ENCODE measurements around the gene CEACAM5.
"Not testable (repeated sequence)": the region's sequence is repeated elsewhere in the genome, so short reads cannot be mapped to it uniquely, and the experiment has no call there.

Gene CEACAM5

DNA sequence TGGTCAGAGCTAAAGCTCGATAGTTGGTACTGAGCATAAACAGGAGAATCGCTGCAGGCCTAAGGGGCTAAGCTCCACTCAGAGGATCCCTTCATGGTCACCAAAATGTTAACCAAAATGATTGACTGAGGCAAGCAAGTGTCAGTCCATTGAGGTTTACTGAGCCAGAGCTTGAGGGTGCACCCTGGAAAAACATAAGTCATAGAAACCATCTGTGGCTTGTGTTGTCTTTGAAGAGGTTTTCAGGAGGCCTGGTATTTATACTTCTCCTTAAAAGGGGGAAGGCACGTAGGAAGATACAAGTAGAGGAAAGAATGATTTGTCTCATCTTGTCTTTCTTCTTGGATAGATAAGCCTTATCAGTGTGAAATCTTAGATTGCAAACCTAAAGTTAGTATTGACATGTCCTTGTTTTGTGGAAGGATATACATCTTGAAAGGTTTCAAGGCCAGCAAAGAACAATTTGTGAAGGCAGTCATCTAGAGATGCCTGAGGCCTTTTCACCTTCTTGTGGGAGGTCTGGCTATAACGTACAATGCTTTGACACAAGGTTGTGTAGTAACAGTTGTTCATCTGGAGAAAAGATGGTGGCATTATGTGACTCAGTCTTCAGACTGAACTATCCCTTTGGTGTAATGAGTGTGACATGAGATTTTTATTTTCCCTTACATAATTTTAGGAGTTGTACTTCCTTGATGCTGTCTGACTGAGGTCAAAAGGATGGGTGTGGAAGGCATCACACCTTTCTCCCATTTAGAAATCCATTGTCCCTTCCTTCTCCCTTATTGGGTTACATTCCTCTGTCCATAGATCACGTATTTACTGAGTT, 32.2 kb downstream of the CEACAM5 start:
- DNase-seq = no peak

DNA sequence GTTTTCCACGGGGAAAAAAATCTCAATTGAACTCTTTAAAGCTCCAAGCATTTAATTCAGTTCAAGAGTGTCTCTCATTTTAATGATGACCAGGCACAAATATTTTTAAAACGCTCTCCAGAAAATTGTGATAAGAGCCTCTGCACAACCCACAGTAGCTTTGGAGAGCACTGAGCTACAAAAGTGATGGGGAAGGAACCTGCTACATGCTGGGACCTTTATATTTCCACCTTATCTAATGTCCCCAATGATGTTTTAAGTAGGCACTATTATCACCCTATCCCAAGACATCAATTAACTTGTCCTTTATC, 32.8 kb downstream of the CEACAM5 start:
- DNase-seq = no peak

DNA sequence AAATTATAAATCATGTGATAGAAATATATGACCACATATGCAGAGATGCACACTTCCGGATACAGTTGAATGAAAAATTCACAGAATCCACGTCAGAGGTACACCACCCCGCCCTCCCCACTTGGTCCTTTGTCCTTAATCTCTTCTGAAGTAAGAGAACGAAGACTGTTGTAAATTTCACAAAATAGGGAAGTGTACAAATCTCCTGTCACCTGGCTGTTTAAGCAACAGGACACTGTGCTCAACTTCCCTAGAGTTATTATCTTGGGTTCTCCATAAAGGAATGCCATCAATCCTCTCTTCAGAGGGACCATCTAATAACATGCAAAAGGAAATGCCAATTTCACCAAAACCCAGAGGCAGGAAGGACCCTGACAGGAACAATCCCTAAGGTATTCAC, 36.4 kb downstream of the CEACAM5 start:
- no peak for DNase-seq

DNA sequence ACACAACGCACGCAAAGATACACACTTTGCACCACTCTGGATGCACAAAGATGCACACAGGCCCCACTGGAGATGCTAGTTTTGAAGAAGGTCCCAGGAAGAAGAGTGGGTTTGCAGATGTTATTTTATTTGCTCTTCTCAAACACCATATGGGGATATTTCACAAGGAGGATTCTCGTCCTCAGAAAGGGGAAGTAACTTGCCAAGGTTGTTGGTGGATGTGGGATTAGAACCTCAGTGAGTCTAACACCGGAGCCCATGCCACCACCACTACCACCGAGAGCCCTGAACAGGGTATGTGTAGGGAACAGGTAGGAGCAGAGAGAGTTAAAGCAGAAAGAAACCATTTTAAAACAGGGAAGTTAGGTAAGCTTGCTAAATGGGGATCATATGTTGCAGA, 37.3 kb downstream of the CEACAM5 start:
- peak; percentile 12 for DNase-seq

DNA sequence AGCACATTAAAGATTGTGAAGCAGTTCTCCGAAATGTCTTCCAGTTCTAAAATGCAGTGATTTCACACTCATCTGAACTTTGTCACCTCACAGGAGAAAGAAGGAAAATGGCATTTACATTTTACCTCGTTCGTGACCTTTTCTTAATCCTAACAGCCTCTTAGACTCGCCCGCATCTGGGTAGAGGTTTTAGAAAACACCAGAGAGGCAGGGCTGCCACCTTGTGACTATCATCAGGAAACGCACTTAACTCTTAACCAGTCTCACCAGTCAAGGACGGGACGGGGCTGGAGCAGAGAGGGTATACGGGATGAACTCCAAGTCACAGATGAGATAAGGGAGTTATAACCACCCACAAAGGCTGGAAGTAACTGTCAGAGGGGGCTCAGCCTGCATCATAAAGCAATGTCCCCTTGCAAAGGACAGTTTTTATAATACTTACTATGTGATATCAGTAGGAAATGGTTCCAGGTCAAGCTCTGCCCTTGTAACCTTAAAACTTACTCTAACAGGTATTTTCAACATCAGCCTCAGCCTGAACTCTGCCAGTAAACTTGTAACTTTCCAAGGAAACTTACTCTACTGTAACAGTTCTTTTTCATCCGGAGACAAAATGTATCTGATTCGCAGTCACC, 38.3 kb downstream of the CEACAM5 start:
- peak; percentile 61 for DNase-seq

DNA sequence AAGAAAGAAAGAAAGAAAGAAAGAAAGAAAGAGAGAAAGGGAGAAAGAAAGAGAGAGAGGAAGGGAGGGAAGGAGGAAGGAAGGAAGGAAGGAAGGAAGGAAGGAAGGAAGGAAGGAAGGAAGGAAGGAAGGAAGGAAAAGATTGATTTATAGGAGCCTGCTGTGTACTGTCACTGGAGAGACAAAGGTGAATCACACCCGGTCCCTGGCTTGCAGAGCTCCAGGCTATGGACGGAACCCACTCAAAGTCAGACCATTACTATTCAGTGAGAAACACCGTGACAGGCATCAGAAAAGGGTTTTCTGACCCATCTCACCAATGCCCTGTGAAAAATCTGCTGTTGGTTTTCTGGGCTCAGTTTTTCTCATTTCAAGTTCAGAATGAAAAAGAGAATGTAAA, 39.6 kb downstream of the CEACAM5 start:
- no peak for DNase-seq

DNA sequence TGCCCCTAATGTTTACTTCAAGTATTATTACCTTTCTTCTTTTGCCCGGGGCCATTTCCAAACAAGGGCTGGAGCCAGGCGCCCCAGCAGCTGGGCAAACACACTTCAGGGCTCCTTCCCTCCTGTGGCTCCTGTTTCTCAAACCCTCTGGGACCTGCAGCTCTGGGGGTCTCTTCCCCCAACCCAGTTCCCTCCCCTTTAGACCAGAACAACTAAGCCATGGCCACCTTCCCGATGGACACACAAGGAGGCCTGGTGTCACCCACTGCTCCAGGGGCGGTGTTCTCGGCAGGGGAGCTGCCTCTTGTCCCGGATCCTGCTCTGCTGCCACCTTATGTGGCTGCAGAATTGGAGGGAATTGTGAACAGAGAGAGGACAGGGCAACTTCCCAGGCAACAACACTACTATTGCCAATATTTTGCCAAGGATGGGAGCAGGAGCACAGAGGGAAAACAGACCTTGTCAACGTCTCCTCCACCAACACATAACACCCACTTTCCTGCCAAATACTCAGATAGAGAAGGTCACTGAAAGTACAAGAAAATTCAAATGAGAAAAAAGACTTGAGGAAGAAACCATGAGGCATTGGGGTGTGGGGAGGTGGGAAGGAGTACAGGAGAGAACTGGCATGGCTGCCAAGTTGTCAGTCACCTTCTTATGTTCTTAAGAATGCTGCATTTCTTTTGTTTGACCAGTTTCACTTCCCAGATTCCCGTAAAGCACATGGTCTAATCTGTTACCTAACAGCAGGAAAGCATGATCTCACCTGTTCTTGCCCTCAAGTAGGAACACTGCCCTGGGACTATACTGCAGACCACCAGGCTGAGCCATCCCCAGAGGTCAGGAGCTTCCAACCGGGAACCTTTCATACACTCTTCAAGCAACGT, 42.1 kb downstream of the CEACAM5 start:
- not testable (repeated sequence) for DNase-seq

DNA sequence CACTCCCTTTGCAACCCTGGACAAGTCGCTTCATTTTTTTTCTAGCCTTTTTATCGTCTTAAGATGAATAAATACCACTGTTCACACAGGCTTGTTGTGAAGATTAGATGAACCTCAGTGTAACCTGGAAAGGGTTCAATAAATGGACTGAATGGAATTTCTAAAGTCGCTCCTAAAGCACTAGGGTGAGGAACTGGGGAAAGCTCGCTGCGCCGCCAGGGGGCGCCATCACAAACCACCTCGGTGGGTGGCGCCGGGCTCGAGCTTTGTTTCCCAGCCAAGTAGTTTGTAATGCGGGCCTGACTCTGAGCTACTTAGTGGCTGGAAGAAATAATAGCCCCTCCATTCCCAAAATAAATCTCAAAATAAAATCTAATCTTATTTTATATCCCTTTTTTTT, 44.7 kb downstream of the CEACAM5 start:
- DNase-seq = peak; percentile 56

DNA sequence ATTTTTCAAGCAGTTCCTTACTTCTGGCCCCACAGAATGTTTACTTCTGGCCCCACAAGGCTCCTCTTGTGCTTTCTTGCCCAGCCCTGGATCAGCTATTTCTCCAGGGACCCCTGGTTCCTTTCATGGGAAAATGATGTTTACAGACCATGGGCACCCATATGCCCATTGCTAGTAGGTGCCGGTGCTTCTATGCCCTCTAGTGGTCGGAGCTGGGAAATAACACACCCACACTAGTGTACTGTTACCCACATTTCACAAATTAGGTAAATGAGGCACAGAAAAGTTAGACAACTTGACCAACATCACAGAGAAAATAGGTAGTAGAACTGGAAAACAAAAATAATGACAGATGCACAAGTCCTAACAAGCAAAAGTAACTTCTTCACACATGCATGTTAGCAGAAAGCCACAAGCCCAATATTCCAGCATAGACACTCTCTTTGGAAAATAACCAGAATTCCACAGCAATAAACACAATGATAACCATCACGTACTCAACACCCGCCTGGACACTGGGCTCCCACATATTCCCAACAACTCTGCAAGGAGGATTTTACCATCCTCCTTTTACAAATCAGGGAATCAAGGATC, 45.6 kb downstream of the CEACAM5 start:
- DNase-seq = peak; percentile 52

DNA sequence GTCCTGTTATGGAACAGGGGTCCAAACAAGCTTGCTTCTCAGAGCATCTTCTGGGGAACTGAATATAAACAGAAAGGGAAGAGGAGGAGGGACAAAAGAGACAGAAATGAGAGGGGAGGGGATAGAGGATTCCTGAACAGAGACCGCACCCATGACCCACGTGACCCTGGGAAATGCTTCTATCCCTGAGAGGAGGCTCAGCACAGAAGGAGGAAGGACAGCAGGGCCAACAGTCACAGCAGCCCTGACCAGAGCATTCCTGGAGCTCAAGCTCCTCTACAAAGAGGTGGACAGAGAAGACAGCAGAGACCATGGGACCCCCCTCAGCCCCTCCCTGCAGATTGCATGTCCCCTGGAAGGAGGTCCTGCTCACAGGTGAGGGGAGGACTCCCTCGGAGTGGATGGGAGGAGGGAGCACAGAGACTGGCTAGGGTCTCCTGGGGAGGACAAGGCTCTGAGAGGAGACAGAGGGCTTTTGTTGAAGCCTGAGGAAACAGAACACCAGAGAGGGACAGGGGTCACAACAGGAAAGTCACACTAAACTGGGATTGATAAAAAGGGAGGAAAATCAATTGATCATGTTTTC, 47.0 kb downstream of the CEACAM5 start, which contains the start of gene CEACAM6:
Gene CEACAM6, plus strand, starts transcription at position 203 of the 586 bp plus-strand sequence. Its CDS starts 109 bp downstream, at position 312.
- no peak for DNase-seq

DNA sequence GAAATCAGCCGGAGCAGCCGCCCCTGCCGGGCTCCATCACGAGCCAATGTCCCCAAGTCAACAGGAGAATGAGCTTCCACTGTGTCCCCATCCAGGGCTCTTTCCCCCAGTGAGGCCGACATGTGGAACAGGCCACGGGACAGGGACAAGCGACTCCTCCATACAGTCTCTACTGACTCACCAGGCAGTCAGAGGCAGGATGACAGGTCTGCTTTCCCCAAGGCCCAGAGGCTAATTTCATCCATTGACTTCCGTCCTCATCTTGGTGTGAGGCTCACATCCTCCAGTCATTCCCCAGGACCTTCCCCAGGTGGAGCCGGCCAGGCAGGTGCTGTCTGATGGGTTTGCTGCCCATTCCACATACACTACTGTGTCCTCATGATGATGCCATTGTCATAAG, 50.4 kb downstream of the CEACAM5 start:
- no peak for DNase-seq

DNA sequence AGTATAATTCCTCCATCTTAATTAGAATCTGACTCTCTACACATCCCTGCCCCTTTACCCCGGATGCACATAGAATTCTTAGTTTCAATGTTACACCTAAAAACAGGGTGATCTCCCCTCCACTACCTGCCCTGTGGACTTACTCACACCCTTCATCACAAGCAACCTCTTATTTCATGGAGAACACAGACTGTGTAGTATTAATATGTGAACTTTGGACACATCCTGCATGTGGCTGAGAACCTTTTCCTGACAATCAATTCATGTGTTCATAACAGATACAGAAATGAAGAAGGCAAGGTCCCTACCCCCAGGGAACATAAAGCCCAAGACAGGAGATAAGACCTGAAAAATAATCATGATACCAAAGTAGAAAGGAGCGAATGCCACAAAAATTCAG, 58.7 kb downstream of the CEACAM5 start:
- no peak for DNase-seq

DNA sequence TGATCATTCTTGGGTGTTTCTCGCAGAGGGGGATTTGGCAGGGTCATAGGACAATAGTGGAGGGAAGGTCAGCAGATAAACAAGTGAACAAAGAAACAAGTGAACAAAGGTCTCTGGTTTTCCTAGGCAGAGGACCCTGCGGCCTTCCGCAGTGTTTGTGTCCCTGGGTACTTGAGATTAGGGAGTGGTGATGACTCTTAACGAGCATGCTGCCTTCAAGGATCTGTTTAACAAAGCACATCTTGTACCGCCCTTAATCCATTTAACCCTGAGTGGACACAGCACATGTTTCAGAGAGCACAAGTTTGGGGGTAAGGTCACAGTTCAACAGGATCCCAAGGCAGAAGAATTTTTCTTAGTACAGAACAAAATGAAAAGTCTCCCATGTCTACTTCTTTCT, 59.7 kb downstream of the CEACAM5 start:
- not testable (repeated sequence) for DNase-seq

DNA sequence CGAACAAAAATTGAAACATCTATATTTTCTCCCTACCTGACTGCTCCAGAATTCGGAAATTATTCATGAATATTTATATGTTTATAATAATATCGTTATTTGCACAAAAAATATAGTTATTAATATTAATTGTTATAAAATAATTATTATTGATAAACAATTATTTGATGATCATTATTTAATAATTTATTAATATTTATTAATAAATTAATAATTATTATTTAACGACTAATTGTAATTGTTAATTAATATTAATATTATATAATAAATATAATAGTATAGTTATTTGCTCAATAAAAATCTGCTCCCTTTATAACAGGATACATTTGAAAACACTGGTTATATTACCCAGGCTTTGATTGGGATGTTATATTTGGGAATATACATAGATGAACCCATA, 61.2 kb downstream of the CEACAM5 start:
- no peak for DNase-seq

DNA sequence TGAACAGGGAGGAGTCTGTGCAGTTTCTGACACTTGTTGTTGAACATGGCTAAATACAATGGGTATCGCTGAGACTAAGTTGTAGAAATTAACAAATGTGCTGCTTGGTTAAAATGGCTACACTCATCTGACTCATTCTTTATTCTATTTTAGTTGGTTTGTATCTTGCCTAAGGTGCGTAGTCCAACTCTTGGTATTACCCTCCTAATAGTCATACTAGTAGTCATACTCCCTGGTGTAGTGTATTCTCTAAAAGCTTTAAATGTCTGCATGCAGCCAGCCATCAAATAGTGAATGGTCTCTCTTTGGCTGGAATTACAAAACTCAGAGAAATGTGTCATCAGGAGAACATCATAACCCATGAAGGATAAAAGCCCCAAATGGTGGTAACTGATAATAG, 63.0 kb downstream of the CEACAM5 start:
- no peak for DNase-seq

DNA sequence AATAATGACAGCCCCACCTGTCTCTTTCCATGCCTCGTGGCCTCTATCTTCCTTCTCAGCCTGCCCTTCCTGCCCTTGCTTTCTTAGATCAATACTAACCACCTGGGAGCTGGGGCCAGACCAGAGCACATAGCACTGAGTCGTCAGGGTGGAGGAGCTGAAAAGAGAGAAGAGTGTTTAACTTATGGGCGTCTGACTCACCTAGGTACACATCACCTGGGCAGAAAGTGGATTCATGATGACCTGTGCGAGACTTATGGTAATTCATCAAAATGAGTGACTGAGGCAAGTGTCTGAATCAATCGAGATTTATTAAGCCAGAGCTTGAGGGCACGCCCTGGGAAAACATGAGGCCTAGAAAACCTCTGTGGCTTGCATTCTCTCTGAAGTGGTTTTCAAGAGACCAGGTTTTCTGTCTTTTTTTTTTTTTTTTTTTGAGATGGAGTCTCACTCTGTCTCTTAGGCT, 66.1 kb downstream of the CEACAM5 start:
- no peak for DNase-seq

DNA sequence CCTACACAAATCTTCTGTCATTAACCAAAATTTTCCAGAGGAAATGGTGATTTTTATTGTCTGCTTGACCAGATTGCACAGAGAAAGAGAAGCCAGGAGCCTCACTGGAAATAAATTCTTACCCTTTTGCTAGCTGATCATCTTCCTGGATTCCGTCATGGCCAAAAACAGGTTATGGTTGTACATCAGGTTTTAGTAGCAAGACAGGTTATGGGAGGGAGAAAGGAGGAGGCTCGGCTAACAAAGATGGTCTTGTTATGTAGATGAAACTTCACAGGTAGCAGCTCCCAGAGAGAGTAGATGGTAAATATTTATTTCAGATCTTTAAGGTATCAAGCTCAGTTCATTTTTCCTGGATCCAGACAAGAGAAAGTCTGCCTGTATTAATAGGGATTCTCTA, 68.3 kb downstream of the CEACAM5 start:
- no peak for DNase-seq
